Measurements from ENCODE around the gene PDE6A.

GRCh38 chr5:149836451-149837139 is 108.0 kb downstream of the PDE6A start:
- TF ChIP-seq CTCF (IDR thresholded peaks at IDR 0.05; ENCODE audit: low read depth, low read length, poor library complexity, severe bottlenecking): no peak
- TF ChIP-seq EZH2phosphoT487 (IDR thresholded peaks at IDR 0.05; ENCODE audit: borderline replicate concordance, low read length): no peak

Data from DOHH2 (cell line).